HS-27A (cell line): ENCODE data around the gene CAT.

Source experiments
- DNase-seq: peaks from one replicate; pipeline ENCODE4 v3.0.0-alpha.2; 2012; ENCODE audit warnings: low read depth, missing footprints

Gene CAT

DNA sequence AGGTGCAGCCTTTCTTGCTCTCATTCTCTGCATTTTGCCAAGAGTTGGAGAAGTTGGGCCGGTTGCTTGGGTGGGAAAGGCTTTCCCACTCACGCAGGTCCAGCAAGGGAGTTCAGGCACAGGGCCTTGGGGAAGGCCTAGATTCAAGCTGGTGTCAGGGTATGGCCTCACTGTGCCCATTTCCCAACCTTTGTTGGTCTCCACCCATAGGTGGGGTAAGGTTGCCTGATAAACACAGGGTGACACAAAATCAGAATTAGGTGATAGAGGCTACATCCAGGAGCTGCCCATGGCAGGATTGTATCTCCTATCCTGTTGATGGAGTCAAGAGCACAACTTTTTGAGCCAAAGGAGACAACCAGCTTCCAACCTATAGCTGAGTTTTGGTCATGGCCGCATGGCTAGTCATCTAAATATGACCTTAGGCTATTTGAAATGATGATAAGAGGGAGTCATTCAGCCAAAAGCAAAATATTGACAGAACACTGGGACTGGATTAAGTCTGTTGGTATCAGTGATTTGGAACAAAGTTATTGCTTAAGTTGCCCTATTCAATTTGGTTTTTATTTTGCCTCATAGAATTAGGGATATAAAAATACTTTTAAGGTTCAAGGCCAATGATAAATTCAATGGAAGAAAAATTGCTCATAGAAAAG, 20.9 kb downstream of the CAT start:
- no peak for DNase-seq

DNA sequence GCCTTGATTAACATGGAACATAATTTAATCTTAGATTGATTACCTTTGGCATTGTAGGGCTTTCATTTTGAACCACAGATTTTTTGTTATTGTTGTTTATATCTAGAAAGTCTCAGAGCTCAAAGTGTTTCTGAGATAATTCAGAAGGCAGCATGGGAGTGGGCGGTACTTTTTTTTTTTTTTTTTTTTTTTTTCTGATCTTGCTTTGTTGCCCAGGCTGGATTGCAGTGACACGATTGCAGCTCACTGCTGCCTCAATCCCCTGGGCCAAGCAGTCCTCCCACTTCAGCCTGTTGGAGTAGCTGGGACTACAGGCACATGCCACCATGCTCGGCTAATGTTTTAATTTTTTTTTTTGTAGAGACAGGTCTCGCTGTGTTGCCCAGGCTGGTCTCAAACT, 21.5 kb downstream of the CAT start:
- DNase-seq = no peak

DNA sequence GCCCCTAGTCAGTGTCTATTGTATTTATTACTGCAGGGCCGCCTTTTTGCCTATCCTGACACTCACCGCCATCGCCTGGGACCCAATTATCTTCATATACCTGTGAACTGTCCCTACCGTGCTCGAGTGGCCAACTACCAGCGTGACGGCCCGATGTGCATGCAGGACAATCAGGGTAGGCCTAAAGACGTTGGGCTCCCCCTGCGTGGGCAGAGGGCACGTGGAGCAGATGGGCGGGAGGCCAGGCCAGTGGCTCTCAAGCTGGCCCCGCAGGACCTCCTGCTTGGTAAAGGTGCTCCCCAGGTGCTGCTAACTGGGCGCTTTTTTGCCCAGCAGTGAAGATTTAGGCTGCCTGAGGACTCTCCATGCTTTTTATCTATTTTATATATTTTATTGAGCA, 22.5 kb downstream of the CAT start:
- DNase-seq = no peak

DNA sequence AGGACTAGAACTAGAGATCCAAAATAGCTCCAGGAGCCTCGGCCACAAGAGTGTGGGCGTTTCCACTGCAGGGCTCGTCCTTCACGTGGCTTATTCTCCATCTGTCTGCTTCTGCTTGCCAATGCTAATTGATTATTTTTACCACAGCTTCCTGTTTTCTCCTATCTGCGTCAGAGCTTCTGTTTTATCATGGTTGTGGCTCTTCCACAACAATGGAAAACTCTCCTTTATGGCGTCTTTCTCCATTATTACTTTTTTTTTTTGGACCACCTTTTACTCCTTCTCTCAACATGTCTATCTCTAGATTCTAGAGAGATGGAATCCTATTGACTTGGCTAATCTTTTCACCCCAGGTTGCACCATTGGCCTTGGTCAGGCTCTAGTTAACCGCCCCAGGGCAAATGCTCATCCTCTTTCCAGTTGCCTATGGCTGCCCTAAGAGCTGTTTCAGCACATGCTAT, 25.9 kb downstream of the CAT start:
- no peak for DNase-seq

DNA sequence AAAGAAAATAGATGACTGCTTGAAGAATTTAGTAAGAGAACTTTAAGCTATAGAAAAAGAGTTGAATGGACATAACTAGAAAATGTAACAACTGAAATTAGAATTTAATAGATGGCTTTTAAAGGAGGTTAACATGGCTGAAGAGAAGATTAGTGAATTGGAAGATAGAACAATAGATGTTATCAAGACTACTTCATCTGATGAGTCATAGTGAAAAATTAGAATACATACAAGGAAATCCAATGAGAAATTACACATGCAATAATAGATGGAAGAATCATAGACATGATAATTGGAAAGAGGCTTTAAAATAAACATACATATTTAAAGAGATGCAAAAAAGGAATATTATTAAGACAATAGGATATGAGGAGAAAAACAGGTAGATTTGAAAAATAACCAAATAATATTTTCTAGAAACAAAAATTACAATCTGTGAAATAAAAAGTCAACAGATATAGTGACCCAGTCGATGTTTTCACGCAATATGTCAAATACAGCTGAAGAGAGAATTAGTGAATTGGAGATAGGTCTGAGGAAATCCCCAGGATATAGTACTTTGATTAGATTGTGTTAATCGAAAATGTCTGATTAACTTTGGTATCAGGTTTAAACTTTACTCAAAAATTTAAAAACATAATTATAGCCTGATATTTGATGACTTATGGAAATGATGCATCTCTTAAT, 28.2 kb downstream of the CAT start:
- no peak for DNase-seq

DNA sequence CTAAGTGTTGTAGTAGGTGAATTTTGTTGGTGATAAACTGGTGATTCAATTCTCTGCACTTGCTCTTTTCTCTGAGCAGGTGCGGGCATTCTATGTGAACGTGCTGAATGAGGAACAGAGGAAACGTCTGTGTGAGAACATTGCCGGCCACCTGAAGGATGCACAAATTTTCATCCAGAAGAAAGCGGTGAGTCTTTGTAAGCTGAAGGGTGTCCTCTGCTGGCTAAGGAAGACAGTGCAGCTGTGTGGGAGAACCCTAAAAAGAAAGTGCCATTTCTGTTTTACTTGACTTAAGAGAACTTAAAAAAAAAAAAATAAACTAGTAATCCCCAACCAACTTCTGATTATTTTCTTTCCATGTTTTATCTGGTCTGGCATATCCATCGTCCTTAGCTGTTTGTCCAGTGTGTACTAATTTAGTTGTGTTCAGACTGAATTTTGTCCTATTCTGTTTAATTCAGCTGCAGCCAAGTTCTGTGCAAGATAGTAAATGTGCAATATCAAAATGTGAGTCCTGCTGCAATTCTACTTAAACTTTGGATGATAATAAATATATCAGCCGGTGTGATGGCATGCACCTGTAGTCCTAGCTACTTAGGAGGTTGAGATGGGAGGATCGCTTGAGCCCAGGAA, 29.6 kb downstream of the CAT start:
- no peak for DNase-seq

DNA sequence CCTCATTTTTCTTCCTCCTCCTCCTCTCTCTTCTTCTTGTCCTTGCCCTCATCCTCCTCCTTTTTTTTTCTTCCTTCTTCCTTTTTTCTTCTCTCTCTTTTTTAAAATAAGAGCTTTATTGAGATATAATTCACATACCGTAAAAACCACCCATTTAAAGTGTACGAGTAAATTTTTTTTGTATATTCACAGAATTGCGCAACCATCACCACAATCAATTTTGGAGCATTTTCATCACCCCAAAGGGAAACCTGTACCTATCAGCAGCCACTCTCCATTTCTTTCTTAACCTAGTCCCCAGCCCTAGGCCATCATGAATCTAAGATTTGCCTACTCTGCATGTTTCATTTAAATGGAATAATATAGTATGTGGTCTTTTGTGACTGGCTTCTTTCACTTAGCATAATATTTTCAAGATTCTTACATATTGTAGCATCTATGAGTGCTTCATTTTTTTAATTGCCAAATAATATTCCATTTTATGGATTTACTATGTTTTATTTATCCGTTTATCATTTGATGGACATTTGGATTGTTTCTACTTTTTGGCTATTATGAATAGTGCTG, 35.0 kb downstream of the CAT start:
- no peak for DNase-seq

DNA sequence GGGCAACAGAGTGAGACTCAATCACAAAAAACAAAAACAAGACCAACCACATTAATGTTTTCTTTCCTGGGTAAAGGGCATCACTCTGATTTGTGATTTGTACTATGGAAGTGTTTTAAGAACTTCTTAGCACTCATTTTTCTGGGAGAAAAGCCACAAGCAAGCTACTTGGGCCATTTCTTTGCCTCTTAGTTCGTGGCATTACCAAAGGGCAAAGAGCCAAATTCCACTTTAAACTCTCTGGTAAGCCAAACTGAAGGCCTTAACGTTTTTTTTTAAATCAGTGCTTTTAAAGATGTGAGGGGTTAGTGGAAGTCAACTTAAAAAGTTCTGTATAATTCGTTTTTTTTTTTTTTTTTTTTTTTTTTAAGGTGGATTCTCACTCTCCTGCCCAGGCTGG, 36.9 kb downstream of the CAT start:
- no peak for DNase-seq

DNA sequence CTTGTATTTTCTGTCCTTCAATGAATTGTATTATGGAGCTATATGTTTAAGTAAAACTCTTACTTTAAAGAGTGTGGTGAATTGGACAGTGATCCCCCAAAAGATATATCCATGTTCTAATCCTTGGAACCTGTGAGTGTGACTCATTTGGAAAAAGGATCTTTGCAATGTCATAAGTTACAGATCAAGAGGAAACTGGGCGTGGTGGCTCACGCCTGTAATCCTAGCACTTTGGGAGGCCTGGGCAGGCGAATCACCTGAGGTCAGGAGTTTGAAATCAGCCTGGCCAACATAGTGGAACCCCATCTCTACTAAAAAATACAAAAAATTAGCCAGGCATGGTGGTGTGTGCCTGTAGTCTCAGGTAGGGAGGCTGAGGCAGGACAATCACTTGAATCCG, 38.1 kb downstream of the CAT start:
- no peak for DNase-seq

DNA sequence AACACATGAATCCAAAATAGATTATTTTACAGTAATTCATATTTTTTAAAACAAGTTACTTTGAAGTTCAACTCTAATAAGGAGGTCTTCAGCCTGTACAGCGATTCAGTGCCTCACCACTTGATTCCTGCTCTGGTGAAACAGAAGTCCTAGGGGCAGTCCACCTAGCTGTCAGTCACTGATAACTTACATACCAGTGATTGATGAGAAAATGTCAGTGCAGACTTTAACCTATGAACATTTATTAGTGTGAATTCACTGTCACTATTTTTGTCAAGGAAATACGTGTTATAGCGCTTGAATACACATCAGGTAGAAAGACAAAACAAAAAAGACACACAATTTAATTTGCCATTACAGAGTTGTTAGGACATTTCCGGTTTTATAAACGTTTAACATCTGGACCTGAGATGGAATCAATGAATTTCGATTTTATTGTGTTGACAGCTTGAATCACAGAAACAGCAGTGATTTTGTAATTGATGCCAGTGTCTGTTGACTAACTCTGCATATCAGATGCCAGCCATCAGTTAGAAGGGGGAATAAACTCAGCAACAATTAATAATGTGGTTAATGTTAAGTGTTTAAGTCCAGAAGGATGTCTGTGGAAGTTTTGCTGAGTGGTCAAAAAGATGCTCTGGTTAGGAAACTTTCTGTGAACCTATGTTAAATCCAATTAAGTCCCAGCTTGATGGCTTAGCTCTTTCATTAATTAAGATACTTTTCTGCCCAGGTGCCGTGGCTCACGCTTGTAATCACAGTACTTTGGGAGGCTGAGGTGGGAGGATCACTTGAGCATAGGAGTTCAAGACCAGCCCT, 40.3 kb downstream of the CAT start:
- DNase-seq = no peak

DNA sequence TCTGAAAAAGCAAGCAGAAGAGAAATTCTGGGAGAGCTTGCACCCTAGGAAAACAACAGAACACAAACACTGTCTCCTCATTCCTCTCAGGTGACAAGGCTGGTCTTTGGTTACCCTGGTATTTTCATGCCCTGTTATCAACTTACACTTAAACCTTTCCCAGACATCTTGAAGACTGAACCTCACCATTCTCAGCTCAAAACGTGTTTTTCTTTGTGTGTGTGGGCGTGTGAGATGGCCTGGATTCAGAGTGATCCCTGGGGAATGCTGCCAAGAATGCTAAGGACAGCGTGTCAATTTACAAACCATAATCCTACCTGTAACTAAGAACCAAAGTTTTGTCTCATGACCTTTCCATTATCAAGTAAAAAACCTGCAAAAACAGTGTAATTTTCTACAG, 41.6 kb downstream of the CAT start:
- no peak for DNase-seq

DNA sequence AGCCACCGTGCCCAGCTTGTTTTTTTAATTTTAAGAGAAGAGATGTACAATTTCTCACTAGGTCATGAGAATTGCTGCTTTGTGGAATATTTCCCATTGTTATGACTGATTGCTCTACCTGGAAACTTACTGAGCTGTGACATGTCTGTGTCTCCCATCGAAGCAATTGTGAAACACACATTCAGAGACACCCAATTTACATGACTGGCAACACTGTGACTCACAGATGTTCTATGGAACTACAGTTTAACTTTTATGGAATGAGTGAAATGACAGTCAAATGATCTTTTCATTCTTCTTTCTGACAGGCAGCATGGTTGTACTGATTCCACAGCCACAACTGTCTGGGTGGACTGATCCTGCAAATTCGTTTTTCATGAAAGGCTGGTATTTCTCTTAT, 42.6 kb downstream of the CAT start:
- no peak for DNase-seq

DNA sequence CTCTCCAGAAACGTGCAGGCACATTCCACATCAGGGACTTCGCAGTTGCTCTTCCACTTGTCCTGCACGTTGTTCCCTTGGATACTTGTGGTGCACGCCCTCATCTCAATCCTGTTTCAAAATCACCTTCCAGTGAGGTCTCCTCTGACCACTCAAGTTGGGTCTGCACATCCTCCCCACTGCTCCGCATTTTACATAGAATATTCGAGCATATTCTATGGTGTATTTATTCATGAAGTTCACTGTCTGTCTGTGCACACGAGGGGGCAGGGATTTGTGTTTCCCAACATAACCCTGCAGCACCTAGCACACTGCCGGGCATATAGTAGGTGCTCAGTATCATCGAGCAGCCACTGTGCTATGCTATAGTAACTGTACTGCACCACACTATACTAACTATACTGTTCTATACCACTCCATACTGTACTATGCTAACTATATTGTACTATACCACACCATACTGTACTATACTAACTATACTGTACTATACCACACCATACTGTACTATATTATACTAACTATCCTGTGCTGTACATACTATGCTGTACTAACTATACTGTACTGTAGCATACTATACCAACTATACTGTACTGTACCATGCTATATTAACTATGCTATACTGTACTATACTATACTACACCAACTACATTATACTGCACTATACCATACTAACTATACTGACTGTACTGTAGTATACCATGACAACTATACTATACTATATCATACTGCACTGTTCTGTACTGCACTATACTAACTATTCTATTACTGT, 44.6 kb downstream of the CAT start:
- DNase-seq = no peak

DNA sequence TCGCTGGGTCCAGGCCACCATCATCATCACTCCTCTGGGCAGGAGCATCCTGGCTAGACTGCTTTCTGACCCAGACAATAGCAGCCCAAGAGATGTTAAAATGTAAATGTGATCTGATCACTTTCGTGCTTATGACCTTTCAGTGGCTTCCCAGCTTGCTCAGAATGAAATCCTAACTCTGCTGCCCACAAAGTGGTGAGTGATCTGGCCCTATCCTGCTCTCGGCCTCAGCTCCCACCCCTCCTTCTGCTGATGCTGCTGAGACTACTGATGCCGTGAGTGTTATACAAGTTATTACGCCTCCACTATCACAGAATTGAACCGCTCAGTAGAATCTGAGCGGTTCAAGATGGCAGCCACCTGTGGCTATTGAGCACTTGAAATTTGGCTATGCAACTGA, 48.7 kb downstream of the CAT start:
- no peak for DNase-seq

DNA sequence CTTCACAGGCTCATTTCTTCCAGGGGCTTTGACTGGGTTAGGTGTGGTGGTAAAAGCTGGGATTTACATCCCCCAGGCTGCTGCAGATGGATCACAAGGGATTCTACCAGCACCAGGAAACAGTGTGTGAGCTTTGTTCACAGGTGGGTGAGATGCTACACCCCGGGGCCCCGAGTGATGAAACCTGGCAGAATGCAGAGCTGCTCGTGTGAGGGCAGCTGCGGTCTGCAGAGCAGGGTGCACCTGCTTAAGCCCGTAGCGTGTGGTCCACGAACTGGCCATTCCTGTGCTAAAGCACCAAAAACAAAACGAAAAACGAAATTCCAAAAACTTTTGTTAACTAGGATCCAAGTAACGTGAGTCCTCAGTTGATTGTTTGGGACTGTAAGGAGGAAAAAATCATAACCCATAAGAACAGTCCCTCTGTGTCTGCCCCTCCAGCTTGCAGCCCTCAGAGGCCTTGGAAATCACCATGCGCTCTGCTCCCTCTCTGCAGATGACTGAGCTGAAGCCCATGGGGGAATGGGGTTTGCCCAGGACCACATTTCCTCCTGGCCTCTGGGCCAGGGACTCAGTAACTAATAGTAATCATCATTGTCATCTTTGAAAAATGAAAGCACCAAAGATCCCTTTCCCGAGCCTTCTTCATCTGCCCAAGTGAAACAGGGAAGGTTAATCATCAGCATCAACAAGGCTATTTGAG, 50.3 kb downstream of the CAT start:
- no peak for DNase-seq

DNA sequence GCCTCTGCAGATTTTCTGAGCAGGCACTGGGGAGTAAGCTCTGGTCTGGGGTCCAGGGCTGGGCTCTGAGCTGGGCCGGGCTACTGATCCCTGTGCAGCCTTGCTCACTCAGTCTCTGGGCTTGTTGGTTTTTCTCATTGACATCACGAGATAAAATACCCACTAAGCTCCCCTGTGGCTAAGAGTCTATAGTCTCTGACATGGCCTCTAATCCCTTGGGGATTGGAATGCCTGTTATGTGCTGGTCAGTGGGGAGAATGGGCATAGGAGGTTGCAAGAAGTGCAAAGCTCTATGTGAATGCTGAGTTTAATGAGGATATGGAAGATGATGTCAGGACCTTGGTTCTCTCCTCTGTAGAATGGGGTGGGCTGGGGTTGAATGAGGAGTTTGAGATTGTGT, 51.6 kb downstream of the CAT start:
- DNase-seq = no peak

DNA sequence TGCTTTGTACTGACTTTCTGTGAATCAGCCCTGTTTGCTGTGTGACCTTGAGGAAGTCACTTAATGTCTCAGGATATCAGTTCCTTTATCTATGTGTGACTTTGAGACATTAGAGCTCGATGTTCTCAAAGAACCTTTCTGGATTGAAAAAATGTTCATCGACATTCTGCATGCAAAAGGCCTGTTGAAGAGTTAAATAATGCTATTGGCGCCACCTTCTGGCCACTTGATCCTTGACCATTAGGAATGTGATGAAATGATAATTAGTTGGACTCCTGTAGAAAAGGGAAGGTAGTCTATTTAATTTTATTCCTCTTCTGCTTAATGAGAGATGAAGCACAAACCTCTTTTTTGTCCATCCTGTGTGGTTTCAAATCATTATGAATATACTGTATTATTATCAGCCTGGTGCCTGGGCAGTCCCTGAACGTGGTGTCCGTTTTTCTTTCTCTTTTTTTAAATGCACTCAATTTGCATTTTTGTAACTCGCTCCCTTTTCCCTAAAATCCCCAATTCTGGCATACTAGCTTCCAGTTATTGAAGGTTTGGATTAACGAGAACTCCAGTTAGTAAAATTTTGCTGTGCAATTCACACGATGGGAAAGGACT, 54.2 kb downstream of the CAT start:
- DNase-seq = no peak

DNA sequence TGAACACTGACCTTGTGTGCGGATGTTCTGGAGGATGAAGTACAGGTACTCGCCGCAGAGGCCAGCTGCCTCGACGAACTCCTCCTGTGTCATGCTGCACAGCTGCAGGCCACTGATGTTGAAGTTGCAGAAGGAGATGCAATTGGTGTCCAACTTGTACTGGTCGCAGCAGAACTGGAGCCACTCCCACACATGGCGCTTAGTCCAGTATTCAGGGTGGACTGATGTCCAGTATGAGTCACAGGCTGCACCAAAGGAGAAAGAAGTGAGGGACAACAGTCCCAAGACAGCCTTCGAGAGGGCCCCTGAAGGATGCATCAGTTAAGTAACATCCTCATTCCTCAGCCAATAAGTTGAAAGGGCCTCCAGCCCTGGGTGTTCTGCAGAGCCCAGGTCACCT, 54.7 kb downstream of the CAT start:
- no peak for DNase-seq

DNA sequence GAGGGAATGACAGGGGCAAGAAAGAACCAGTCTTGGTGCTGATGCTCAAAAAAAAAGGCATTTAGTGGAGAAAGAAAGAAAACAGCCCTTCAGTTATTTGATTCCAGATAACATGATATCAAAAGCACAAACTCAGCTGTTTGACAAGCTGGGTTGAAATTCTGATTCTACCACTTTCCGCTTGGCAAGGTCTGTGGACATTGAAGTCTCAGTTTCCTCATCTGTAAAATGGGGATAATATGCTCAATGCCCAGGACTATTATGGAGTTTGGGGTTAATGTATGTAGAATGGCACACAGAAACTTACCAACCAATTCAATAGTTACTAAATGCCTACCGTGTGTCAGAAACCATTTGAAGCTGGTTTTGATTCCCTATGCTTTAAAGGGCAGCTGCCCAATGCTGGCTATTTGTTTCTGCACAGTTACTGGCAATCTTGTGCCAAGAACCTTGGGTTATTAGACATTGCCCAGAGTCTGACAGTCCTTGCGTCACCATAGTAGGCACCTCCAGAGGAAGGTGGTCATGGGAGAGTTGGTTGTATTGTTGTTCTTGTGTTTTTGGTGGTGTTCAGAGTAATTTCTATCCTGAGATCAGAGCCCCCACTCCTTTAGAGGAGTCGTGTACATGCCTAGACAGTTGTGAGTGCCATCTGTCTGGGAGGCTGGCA, 55.3 kb downstream of the CAT start:
- DNase-seq = no peak

DNA sequence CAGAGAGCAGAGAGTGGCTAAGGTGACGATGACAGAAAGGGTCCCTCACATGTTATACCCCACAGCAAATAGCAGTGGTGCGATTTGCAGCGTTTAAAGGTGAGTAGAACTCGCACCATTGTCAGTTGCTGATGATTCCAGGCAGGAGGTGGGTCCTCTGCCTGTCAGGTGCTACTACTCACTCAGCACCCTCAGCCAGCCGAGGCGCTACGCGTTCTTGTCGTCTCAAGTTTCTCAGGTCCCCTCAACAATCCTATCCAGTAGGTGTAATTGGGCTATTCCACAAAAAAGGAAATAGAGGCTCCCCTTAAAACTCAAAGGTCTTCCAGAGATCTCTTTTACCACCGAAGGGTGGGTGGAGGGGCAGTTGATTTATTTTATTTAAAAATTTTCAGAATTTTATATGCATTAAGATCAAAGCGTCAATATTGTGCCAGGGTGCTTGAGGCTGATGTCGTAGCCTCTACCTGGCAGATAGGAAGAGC, 56.5 kb downstream of the CAT start:
- DNase-seq = no peak
